Sciatic nerve (tissue), 2 donors: ENCODE data around the gene NR3C1. TPM values are rescaled to one million over a fixed set of nuclear protein-coding genes. Genes with fewer than 3 reads are reported as not detected.
A peak's percentile ranks its signal among the peaks of the same experiment; 100 is the strongest.

Experiments used
- ATAC-seq: fragments of 200-7000 bp; cut with Tn5 transposase; one replicate; pipeline ENCODE4 v1.9.1; 2020; ENCODE audit warnings: mild to moderate bottlenecking, moderate library complexity
- DNase-seq: peaks from one replicate; pipeline ENCODE4 v3.0.0-alpha.2; 2020; ENCODE audit warnings: low spot score
- intact Hi-C: fragments of 100-400 bp; cut with DNase I; formaldehyde crosslinking; loops from one replicate; pipeline ENCODE4 v1.14.2; 2022
- total RNA-seq: library from RNA; stranded (reverse); fragmentation: NEBNext Ultra II Directional; extraction: Animal tissue kit (Norgen Biotek cat#: 25700); gene quantifications from one replicate; pipeline ENCODE4 v1.2.1, GENCODE V29; 2021
- donor health status: DM: no; HTN: no; CAD: no.
- donor health status: DM: no; HTN: no; CAD: no.

NR3C1 gene
- total RNA-seq, 1 donor from 2014 or later = 148 TPM

- no peak for DNase-seq
- no peak for ATAC-seq
- intact Hi-C loops = no loop called here
These were observed 144.8 kb downstream of the NR3C1 start for GRCh38 chr5:143258559-143259253.

GRCh38 chr5:143254819-143255218 is 148.7 kb downstream of the NR3C1 start:
- ATAC-seq (no peak), DNase-seq (no peak)
- intact Hi-C loops = no loop called here

- intact Hi-C loops = no loop called here
- no peak for ATAC-seq
These were observed 151.5 kb downstream of the NR3C1 start for GRCh38 chr5:143251946-143252345.

GRCh38 chr5:143251190-143251589 is 152.3 kb downstream of the NR3C1 start:
- intact Hi-C loops = no loop called here
- ATAC-seq (no peak), DNase-seq (no peak)

More at GRCh38 chr5:143251946-143252345, 151.5 kb downstream of the NR3C1 start:
- no peak for DNase-seq

- DNase-seq = no peak
- intact Hi-C loops = no loop called here
- no peak for ATAC-seq
These were observed 153.6 kb downstream of the NR3C1 start for GRCh38 chr5:143249851-143250250.

- intact Hi-C loops = no loop called here
- ATAC-seq (peak; percentile 75), DNase-seq (no peak)
These were observed 154.5 kb downstream of the NR3C1 start for GRCh38 chr5:143248822-143249579.

- DNase-seq (no peak), ATAC-seq (no peak)
- intact Hi-C loops = no loop called here
These were observed 155.1 kb downstream of the NR3C1 start for GRCh38 chr5:143248391-143248790.

- intact Hi-C loops = no loop called here
- no peak for DNase-seq
- ATAC-seq = no peak
These were observed 156.2 kb downstream of the NR3C1 start for GRCh38 chr5:143247134-143247815.

GRCh38 chr5:143245929-143246561 is 157.4 kb downstream of the NR3C1 start:
- DNase-seq = no peak
- intact Hi-C loops = no loop called here
- no peak for ATAC-seq

- ATAC-seq (no peak), DNase-seq (no peak)
- intact Hi-C loops = no loop called here
These were observed 158.5 kb downstream of the NR3C1 start for GRCh38 chr5:143244990-143245389.

- ATAC-seq = peak; percentile 95
- DNase-seq = peak; percentile 73
- intact Hi-C loops = no loop called here
These were observed 159.3 kb downstream of the NR3C1 start for GRCh38 chr5:143244000-143244736.

GRCh38 chr5:143243103-143243502 is 160.4 kb downstream of the NR3C1 start:
- DNase-seq (no peak), ATAC-seq (no peak)
- intact Hi-C loops = no loop called here

GRCh38 chr5:143241892-143242291 is 161.6 kb downstream of the NR3C1 start:
- no peak for DNase-seq
- intact Hi-C loops = no loop called here
- ATAC-seq = no peak

- intact Hi-C loops = no loop called here
- ATAC-seq (no peak), DNase-seq (no peak)
These were observed 163.5 kb downstream of the NR3C1 start for GRCh38 chr5:143239882-143240518.

GRCh38 chr5:143238620-143239019 is 164.9 kb downstream of the NR3C1 start:
- intact Hi-C loops = no loop called here
- no peak for ATAC-seq
- DNase-seq = no peak

- no peak for ATAC-seq
- intact Hi-C loops = no loop called here
- no peak for DNase-seq
These were observed 165.8 kb downstream of the NR3C1 start for GRCh38 chr5:143237664-143238063.

GRCh38 chr5:143236682-143237081 is 166.8 kb downstream of the NR3C1 start:
- ATAC-seq (no peak), DNase-seq (no peak)
- intact Hi-C loops = no loop called here

GRCh38 chr5:143235423-143235822 is 168.1 kb downstream of the NR3C1 start:
- DNase-seq (no peak), ATAC-seq (peak; percentile 73)
- intact Hi-C loops = no loop called here
